Endodermal cell (in vitro differentiated cells): Measurements from ENCODE around the gene SMAD3. TPM values are rescaled to one million over a fixed set of nuclear protein-coding genes. Genes with fewer than 3 reads are reported as not detected.

ENCODE experiments used
- DNase-seq: peaks from one replicate; pipeline ENCODE4 v3.0.0-alpha.2; 2017
- H3K27ac ChIP-seq: 2 replicates; pipeline ENCODE4 v1.5.1; 2013; ENCODE audit warnings: mild to moderate bottlenecking, low read depth, low read length, moderate library complexity
- H3K27me3 ChIP-seq: 2 replicates; pipeline ENCODE4 v1.6.1; 2013; ENCODE audit warnings: mild to moderate bottlenecking, low read length, moderate library complexity; ENCODE audit not compliant: insufficient read depth, control insufficient read depth, poor library complexity, severe bottlenecking
- H3K36me3 ChIP-seq: 2 replicates; pipeline ENCODE4 v1.7.0; 2013; ENCODE audit warnings: mild to moderate bottlenecking, low read length, moderate library complexity; ENCODE audit not compliant: control insufficient read depth, insufficient read depth
- H3K4me1 ChIP-seq: one replicate; pipeline ENCODE4 v1.7.0; 2013; ENCODE audit warnings: low read length; ENCODE audit not compliant: control insufficient read depth, insufficient read depth
- H3K4me3 ChIP-seq: 2 replicates; pipeline ENCODE4 v1.5.1; 2013; ENCODE audit warnings: mild to moderate bottlenecking, low read length, moderate library complexity
- H3K9ac ChIP-seq: 2 replicates; pipeline ENCODE4 v1.6.1; 2013; ENCODE audit warnings: mild to moderate bottlenecking, low read length, moderate library complexity; ENCODE audit not compliant: poor library complexity, severe bottlenecking; ENCODE audit errors: extremely low read depth
- H3K9me3 ChIP-seq: 2 replicates; pipeline ENCODE4 v1.6.1; 2013; ENCODE audit warnings: mild to moderate bottlenecking, low read length, moderate library complexity; ENCODE audit not compliant: control insufficient read depth
- H3K27ac Mint-ChIP-seq: 2 replicates; pipeline ENCODE4 v1.8.0; 2020; ENCODE audit warnings: mixed read lengths
- H3K27me3 Mint-ChIP-seq: 2 replicates; pipeline ENCODE4 v1.8.0; 2021; ENCODE audit warnings: mild to moderate bottlenecking, mixed read lengths; ENCODE audit not compliant: insufficient read depth
- H3K36me3 Mint-ChIP-seq: 2 replicates; pipeline ENCODE4 v1.8.0; 2020; ENCODE audit warnings: low read depth, mixed read lengths
- H3K4me1 Mint-ChIP-seq: 2 replicates; pipeline ENCODE4 v1.8.0; 2020; ENCODE audit warnings: mixed read lengths
- H3K4me3 Mint-ChIP-seq: 2 replicates; pipeline ENCODE4 v1.8.0; 2020; ENCODE audit warnings: mild to moderate bottlenecking, moderate library complexity, mixed read lengths
- H3K9me3 Mint-ChIP-seq: 2 replicates; pipeline ENCODE4 v1.8.0; 2020; ENCODE audit warnings: mild to moderate bottlenecking, mixed read lengths
- WGBS, 2 experiments: methylation state at CpG; one replicate each; pipeline versions ENCODE4 v1.1.5 to v1.1.7; 2013; ENCODE audit warnings: missing lambda C conversion rate in 2 of 2, mixed read lengths in 1 of 2; ENCODE audit not compliant: insufficient coverage in 1 of 2, insufficient read length in 1 of 2; 5-methylcytosine and 5-hydroxymethylcytosine counted together
- total RNA-seq, 2 donors: library from RNA; stranded (reverse); fragmentation: NEBNext Ultra II Directional in 1 of 2; extraction: Animal tissue kit (Norgen Biotek cat#: 25700) in 1 of 2; gene quantifications; 2 replicates in 1 of 2; 3 replicates in 1 of 2; pipeline ENCODE4 v1.2.1, GENCODE V29; 2021
- TF ChIP-seq, protein P1 (sequence below): fragments of 200-600 bp; sonication (generic); conservative IDR thresholded peaks from 2 replicates; pipeline ENCODE4 v1.5.0; 2021; ENCODE audit warnings: antibody characterized with exemption, mild to moderate bottlenecking

The SMAD3 gene
- total RNA-seq, 2 donors from 2014 or later: 7.8 to 9.6 TPM

DNA sequence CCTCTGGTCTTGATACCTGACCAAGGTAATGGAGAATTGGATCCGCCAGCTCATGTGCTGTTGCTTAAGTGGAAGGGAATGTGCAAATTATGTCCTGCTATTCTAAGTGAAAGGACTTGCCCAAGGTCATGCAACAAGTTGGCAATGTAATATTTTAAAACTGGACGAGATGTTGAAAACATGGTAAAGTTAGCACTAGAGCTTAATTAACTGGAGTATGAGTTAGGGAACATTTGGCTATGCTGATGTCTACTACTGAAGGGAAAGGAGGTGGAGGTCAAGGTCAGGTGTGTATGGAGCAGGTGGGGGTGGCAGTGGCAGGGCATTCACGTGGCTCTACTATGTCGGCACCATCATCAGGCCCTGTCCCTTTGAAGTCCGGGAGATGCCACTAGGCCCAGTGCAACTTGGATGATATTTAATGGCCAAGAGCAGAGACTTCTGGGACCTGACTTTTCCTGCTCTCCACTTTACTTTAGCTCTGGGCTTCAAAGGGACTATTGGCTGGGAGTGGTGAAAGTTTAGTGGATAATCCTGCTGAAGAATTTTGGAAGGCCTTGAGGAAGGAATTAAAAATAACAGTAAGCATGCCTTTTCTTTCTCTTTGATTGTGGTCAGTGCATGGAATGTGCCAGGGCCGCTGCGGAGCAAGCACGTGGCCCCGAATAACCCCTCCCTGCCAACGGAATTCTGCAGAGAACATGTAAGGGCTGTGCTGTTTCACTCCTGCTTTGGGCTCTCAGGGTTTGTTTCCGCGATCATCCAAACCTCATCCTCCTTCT is 14.9 kb downstream of the SMAD3 start:
- H3K9ac ChIP-seq: no peak overlapping the region
- peaks cover 19% of the 10 kb centered on the region for H3K36me3 ChIP-seq
- no peak for DNase-seq
- peaks cover 9% of the 10 kb centered on the region for H3K27me3 Mint-ChIP-seq
- H3K9me3 ChIP-seq: peaks cover 14% of the 10 kb centered on the region
- H3K27ac ChIP-seq: peak overlapping the region; percentile 3
- H3K9me3 Mint-ChIP-seq: peaks cover 14% of the 10 kb centered on the region
- H3K4me3 ChIP-seq: no peak overlapping the region
- TF ChIP-seq, protein P1, sequence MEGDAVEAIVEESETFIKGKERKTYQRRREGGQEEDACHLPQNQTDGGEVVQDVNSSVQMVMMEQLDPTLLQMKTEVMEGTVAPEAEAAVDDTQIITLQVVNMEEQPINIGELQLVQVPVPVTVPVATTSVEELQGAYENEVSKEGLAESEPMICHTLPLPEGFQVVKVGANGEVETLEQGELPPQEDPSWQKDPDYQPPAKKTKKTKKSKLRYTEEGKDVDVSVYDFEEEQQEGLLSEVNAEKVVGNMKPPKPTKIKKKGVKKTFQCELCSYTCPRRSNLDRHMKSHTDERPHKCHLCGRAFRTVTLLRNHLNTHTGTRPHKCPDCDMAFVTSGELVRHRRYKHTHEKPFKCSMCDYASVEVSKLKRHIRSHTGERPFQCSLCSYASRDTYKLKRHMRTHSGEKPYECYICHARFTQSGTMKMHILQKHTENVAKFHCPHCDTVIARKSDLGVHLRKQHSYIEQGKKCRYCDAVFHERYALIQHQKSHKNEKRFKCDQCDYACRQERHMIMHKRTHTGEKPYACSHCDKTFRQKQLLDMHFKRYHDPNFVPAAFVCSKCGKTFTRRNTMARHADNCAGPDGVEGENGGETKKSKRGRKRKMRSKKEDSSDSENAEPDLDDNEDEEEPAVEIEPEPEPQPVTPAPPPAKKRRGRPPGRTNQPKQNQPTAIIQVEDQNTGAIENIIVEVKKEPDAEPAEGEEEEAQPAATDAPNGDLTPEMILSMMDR: no peak
- no peak overlapping the region for H3K4me3 Mint-ChIP-seq
- peaks cover 47% of the 10 kb centered on the region for H3K4me1 Mint-ChIP-seq
- H3K36me3 Mint-ChIP-seq: no peaks in the 10 kb centered on the region
- WGBS, 2 experiments: 87 to 92% methylated on average over 5 to 12 of the region's 12 CpGs
- no peak overlapping the region for H3K27ac Mint-ChIP-seq
- H3K4me1 ChIP-seq: peaks cover 15% of the 10 kb centered on the region
- H3K27me3 ChIP-seq: no peaks in the 10 kb centered on the region

DNA sequence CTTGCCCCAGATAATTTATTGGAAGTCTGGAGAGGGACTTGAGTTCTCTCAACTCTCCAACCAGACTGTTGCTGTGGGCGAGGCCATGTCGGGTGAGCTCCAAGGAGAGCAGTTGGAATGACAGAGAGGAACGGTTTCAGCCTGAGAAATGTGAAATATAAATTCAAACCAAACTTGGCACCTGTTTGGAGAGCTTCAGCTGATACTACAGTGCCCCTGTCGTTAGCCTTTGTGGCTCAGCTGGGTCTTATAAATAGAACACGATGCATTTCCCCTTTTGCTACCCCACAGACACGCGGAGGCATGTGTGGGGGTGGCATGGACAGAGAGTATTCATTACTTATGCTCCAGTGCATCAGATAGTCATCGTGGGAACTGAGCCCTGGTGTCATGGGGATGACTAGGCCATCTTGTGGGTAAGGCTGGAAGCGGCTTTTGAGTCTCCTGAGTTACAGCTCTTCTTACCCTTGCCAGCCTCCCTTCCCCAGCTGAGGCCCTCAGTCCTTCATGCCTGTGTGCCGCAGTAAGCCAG is 15.6 kb downstream of the SMAD3 start:
- Histone ChIP-seq H3K27me3 (no peaks in the 10 kb centered on the region), H3K9me3 (peaks cover 14% of the 10 kb centered on the region), H3K27ac (peak overlapping the region; percentile 3), H3K4me3 (peak overlapping the region; percentile 44), H3K4me1 (peaks cover 21% of the 10 kb centered on the region), H3K36me3 (peaks cover 19% of the 10 kb centered on the region), H3K9ac (no peak overlapping the region)
- peaks cover 51% of the 10 kb centered on the region for H3K4me1 Mint-ChIP-seq
- no peak overlapping the region for H3K4me3 Mint-ChIP-seq
- peaks cover 14% of the 10 kb centered on the region for H3K9me3 Mint-ChIP-seq
- no peaks in the 10 kb centered on the region for H3K36me3 Mint-ChIP-seq
- H3K27me3 Mint-ChIP-seq: peaks cover 9% of the 10 kb centered on the region
- WGBS, 2 experiments: 89 to 91% methylated on average over 6 to 10 of the region's 10 CpGs
- TF ChIP-seq, protein P1: peak; percentile 18
- H3K27ac Mint-ChIP-seq: no peak overlapping the region
- no peak for DNase-seq

DNA sequence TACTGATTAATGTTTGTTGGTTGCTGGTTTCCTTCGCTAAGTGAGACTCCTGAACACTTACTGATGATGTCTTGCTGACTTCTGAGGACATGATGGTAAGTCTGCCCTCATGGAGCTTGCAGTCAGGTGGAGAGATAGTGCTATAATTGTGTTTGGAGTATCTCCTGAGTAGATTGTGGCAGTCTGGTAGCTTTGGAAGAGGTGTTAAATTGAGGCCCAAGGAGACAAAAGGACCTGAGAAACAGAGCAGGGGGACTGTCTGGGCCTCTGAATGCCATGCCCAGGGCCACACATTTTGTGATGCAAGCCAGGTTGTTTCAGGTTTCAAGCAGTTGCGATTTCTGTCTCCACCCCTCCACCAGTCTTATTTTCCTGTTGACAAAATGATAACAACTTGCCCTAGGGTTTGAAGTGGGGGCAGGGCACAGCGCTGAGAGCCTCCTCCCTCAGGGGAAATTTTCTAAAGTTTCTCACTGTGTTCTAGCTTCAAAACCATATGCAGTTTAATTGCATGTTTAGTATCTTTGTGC is 16.7 kb downstream of the SMAD3 start:
- 70 to 86% methylated on average over 2 to 3 of the region's 3 CpGs for WGBS, 2 experiments
- peak overlapping the region; percentile 18 for H3K27ac Mint-ChIP-seq

More for the DNA sequence above, 16.7 kb downstream of the SMAD3 start:
- H3K36me3 Mint-ChIP-seq: no peaks in the 10 kb centered on the region
- Histone ChIP-seq H3K9ac (no peak overlapping the region), H3K4me3 (peak overlapping the region; percentile 44), H3K9me3 (peaks cover 14% of the 10 kb centered on the region), H3K36me3 (peaks cover 19% of the 10 kb centered on the region), H3K27ac (no peak overlapping the region), H3K27me3 (no peaks in the 10 kb centered on the region), H3K4me1 (peaks cover 29% of the 10 kb centered on the region)
- H3K9me3 Mint-ChIP-seq: peaks cover 14% of the 10 kb centered on the region
- TF ChIP-seq, protein P1: no peak
- peak overlapping the region; percentile 25 for H3K4me3 Mint-ChIP-seq
- peaks cover 9% of the 10 kb centered on the region for H3K27me3 Mint-ChIP-seq
- H3K4me1 Mint-ChIP-seq: peaks cover 56% of the 10 kb centered on the region
- no peak for DNase-seq
